Naive thymus-derived CD4-positive, alpha-beta T cell (primary cell): ENCODE measurements around the gene CYP2J2. TPM values are rescaled to one million over a fixed set of nuclear protein-coding genes. Genes with fewer than 3 reads are reported as not detected.

Source experiments
- ATAC-seq: fragments of 150-1000 bp; cut with Tn5 transposase; 2 replicates; pipeline ENCODE4 v1.10.0; 2021; ENCODE audit warnings: mild to moderate bottlenecking, moderate library complexity
- CTCF ChIA-PET: fragments of 350-600 bp; sonication (Branson Sonifier 250); formaldehyde crosslinking; loops from one replicate; lab custom pipeline; 2021; ENCODE audit warnings: antibody characterized with exemption; lab: Charles Lee
- POLR2A ChIA-PET: fragments of 350-600 bp; sonication (Branson Sonifier 250); formaldehyde crosslinking; loops from one replicate; lab custom pipeline; 2021; ENCODE audit warnings: antibody characterized with exemption, inconsistent platforms; lab: Charles Lee
- DNase-seq, 9 donors: peaks; one replicate each; pipeline versions ENCODE4 v3.0.0 to v3.0.0-alpha.2; 2020 to 2022; ENCODE audit warnings: mixed read lengths in 1 of 9
- H3K27ac ChIP-seq: one replicate; pipeline ENCODE4 v1.7.0; 2013; ENCODE audit warnings: mild to moderate bottlenecking, low read depth, low read length, moderate library complexity
- H3K27me3 ChIP-seq, 2 donors: one replicate each; pipeline ENCODE4 v1.7.0; 2013; ENCODE audit warnings: low read length in 2 of 2, mild to moderate bottlenecking in 2 of 2, moderate library complexity in 2 of 2; ENCODE audit not compliant: control insufficient read depth in 2 of 2, insufficient read depth in 2 of 2
- H3K36me3 ChIP-seq, 3 experiments: 1 replicate in 2 of 3; 2 replicates in 1 of 3; pipeline ENCODE4 v1.7.0; 2013; ENCODE audit warnings: low read length in 3 of 3, mild to moderate bottlenecking in 3 of 3, moderate library complexity in 1 of 3; ENCODE audit not compliant: insufficient read depth in 3 of 3, control insufficient read depth in 2 of 3
- H3K4me1 ChIP-seq, 2 donors: one replicate each; pipeline ENCODE4 v1.7.0; 2013; ENCODE audit warnings: low read length in 2 of 2, mild to moderate bottlenecking in 2 of 2, moderate library complexity in 1 of 2; ENCODE audit not compliant: control insufficient read depth in 2 of 2, insufficient read depth in 2 of 2
- H3K4me3 ChIP-seq: 2 replicates; pipeline ENCODE4 v1.7.0; 2013; ENCODE audit warnings: mild to moderate bottlenecking, low read length
- H3K9me3 ChIP-seq, 3 experiments: 1 replicate in 2 of 3; 2 replicates in 1 of 3; pipeline ENCODE4 v1.7.0; 2013; ENCODE audit warnings: low read length in 3 of 3; ENCODE audit not compliant: control insufficient read depth in 2 of 3
- H3K27ac Mint-ChIP-seq, 9 donors: one replicate each; pipeline ENCODE4 v1.8.0; 2020 to 2022; ENCODE audit warnings: mixed read lengths in 9 of 9, mild to moderate bottlenecking in 8 of 9, moderate library complexity in 5 of 9, inconsistent platforms in 2 of 9
- H3K27me3 Mint-ChIP-seq, 5 donors: one replicate each; pipeline ENCODE4 v1.8.0; 2021 to 2022; ENCODE audit warnings: mixed read lengths in 5 of 5, mild to moderate bottlenecking in 1 of 5
- H3K36me3 Mint-ChIP-seq, 5 donors: one replicate each; pipeline ENCODE4 v1.8.0; 2020 to 2022; ENCODE audit warnings: mixed read lengths in 5 of 5, mild to moderate bottlenecking in 3 of 5, inconsistent platforms in 1 of 5
- H3K4me1 Mint-ChIP-seq, 7 donors: one replicate each; pipeline ENCODE4 v1.8.0; 2020 to 2022; ENCODE audit warnings: mixed read lengths in 7 of 7, mild to moderate bottlenecking in 3 of 7, inconsistent platforms in 1 of 7
- H3K4me3 Mint-ChIP-seq, 10 donors: one replicate each; pipeline ENCODE4 v1.8.0; 2020 to 2022; ENCODE audit warnings: mild to moderate bottlenecking in 10 of 10, mixed read lengths in 10 of 10, moderate library complexity in 6 of 10, inconsistent platforms in 2 of 10
- H3K9me3 Mint-ChIP-seq, 11 donors: one replicate each; pipeline ENCODE4 v1.8.0; 2020 to 2022; ENCODE audit warnings: mixed read lengths in 11 of 11, mild to moderate bottlenecking in 4 of 11, inconsistent platforms in 1 of 11, moderate library complexity in 1 of 11
- intact Hi-C, 2 donors: fragments of 100-400 bp; cut with micrococcal nuclease; formaldehyde crosslinking; loops; one replicate each; pipeline ENCODE4 v1.15.1; 2023
- polyA plus RNA-seq, 2 donors: library from polyadenylated mRNA; unstranded; fragments of 300-500 nt; fragmentation: Illumina TruSeq; gene quantifications; one replicate each; pipeline ENCODE4 v1.2.3, GENCODE V29; 2021
- total RNA-seq, 6 experiments: library from RNA in 5 of 6; stranded (reverse) in 5 of 6; gene quantifications; 1 replicate in 5 of 6; 2 replicates in 1 of 6; pipeline ENCODE4 v1.2.3 and lab custom pipeline; 2021 to 2026

CYP2J2 gene
- total and polyA plus RNA-seq, 7 experiments from 2014 or later = 0.93 to 4.0 (median 1.1) TPM

DNA sequence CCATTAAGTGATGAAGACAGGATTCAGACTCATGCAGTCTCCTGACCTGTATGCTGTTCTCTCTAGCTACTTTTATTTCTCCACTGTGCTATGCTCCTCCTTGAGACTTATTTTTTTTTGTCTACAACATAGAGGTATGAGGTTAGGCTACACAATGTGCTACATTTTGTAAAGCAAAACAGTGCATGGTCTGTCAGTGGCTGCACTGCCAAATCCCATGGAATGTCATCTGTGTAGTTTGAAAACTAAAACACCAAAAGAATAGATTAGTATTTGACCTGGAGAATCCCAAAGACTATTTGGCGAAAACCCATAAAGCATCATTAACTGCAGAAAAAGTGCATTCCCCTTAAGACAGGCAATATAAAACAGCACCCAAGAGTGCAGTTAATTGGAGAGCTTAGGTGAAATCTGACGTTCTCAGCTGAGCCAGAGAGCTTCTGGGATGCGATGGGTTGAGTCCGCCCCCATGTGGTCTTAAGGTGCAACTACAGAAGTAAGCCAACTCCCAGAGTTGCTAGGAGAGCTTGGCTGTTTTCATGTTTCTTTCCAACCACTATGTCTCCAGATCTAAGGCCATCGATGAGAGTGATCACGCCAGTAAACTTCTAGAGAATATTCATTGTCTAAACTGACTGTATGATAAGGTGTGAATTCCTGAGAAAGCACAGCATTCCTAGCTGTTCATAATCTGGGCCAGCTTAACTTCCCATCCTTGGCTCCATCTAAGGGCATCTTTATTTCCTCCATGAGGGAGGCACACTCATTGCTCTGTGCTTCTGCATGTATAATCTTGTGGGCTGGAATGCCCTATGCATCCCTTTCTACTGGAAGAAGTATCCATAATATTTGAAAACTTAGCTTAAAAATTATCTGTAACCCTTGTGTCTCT lies 20.7 kb upstream of the CYP2J2 start:
- intact Hi-C loops = loop anchor here (1.0 to 10.0 kb wide), 6 partner anchors 44 to 1202 kb away; no protein-coding TSS in a partner anchor
- POLR2A ChIA-PET = no interaction called here
- DNase-seq = peak in 8 of 9 donors; percentile 13 to 64 (median 52)

DNA sequence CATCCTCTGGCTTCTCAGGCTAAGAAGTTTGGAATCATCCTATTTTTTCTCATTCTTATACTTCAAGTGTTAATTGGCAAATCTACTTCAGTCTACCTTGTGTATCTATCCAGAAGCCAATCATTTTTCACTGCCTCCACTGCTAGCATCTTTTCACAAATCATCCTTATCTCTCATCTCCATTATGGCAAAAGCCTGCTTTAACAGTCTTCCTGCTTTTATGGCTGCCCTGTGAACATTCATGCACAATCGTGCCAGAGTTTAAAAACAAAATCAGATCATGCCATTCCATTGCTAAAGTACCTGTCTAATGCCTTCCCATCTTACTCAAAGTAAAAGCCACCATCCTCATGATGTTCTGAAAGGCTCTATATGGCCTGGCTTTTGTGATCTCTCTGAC lies 19.2 kb upstream of the CYP2J2 start:
- ChIA-PET POLR2A (no interaction called here), CTCF (interaction anchor here (1.2 to 2.4 kb wide), 2 partner anchors 64 to 66 kb away, joined by 4 to 29 read pairs; no protein-coding TSS in a partner anchor)
- peaks cover 6 to 14% (median 6%) of the 10 kb centered on the region in 5 donors for H3K27me3 Mint-ChIP-seq
- Histone ChIP-seq H3K27ac (no peak overlapping the region), H3K36me3 (no peaks in the 10 kb centered on the region), H3K27me3 (no peaks in the 10 kb centered on the region), H3K4me3 (no peak overlapping the region), H3K9me3 (no peaks in the 10 kb centered on the region), H3K4me1 (no peaks in the 10 kb centered on the region)
- no peak overlapping the region for H3K27ac Mint-ChIP-seq
- no peak overlapping the region for H3K4me3 Mint-ChIP-seq
- DNase-seq (no peak), ATAC-seq (no peak)
- no peaks in the 10 kb centered on the region for H3K36me3 Mint-ChIP-seq
- no peaks in the 10 kb centered on the region for H3K9me3 Mint-ChIP-seq
- no peaks in the 10 kb centered on the region for H3K4me1 Mint-ChIP-seq
- intact Hi-C loops = loop anchor here (5.0 to 10.0 kb wide), 3 partner anchors 241 to 1201 kb away; no protein-coding TSS in a partner anchor

More for the DNA sequence above, 20.7 kb upstream of the CYP2J2 start:
- no peak overlapping the region for H3K4me3 ChIP-seq
- Mint-ChIP-seq H3K27ac (no peak overlapping the region), H3K4me1 (no peaks in the 10 kb centered on the region), H3K9me3 (no peaks in the 10 kb centered on the region), H3K36me3 (no peaks in the 10 kb centered on the region), H3K4me3 (no peak overlapping the region), H3K27me3 (peaks cover 2 to 11% (median 6%) of the 10 kb centered on the region in 5 donors)
- CTCF ChIA-PET = interaction anchor here (0.9 to 2.4 kb wide), 12 partner anchors 25 to 1206 kb away, joined by 3 to 29 read pairs (median 5); no protein-coding TSS in a partner anchor
- no peaks in the 10 kb centered on the region for H3K27me3 ChIP-seq
- no peaks in the 10 kb centered on the region for H3K4me1 ChIP-seq
- ATAC-seq = peak; percentile 90
- H3K27ac ChIP-seq = no peak overlapping the region
- no peaks in the 10 kb centered on the region for H3K36me3 ChIP-seq
- H3K9me3 ChIP-seq = no peaks in the 10 kb centered on the region

DNA sequence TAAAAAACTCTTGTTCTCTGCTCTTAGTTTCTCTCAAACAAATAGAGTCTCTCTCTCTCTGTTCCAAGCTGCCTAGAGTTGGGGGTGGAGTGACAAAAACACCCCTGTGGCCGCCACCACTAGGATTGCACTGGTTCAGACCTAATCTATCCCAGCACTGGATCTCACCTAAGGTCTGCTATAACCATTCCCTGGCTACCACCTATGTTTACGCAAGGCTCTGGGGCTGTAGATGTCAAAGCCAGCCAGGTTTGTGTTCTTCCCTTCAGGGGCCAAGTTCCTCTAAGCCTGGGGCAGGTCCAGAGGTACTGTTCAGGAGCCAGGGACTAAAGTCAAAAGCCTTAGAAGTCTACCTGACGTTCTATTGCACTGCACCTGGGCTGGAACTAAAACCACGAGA lies 12.8 kb upstream of the CYP2J2 start:
- POLR2A ChIA-PET = no interaction called here
- no peaks in the 10 kb centered on the region for H3K4me1 Mint-ChIP-seq
- CTCF ChIA-PET = interaction anchor here (1.5 kb wide), 1 partner anchor 10 kb away, joined by 6 read pairs; no protein-coding TSS in a partner anchor
- DNase-seq (no peak), ATAC-seq (no peak)
- H3K36me3 ChIP-seq = no peaks in the 10 kb centered on the region
- H3K27me3 ChIP-seq = no peaks in the 10 kb centered on the region
- H3K27ac ChIP-seq = no peak overlapping the region
- no peak overlapping the region for H3K4me3 Mint-ChIP-seq
- H3K27me3 Mint-ChIP-seq = peaks cover 6 to 28% (median 21%) of the 10 kb centered on the region in 5 donors
- no peaks in the 10 kb centered on the region for H3K4me1 ChIP-seq
- no peak overlapping the region for H3K4me3 ChIP-seq
- H3K9me3 ChIP-seq = no peaks in the 10 kb centered on the region
- peaks cover 0 to 6% (median 0%) of the 10 kb centered on the region in 5 donors for H3K36me3 Mint-ChIP-seq
- intact Hi-C loops = no loop called here
- H3K9me3 Mint-ChIP-seq = peaks cover 0 to 19% (median 9%) of the 10 kb centered on the region in 11 donors
- no peak overlapping the region for H3K27ac Mint-ChIP-seq

DNA sequence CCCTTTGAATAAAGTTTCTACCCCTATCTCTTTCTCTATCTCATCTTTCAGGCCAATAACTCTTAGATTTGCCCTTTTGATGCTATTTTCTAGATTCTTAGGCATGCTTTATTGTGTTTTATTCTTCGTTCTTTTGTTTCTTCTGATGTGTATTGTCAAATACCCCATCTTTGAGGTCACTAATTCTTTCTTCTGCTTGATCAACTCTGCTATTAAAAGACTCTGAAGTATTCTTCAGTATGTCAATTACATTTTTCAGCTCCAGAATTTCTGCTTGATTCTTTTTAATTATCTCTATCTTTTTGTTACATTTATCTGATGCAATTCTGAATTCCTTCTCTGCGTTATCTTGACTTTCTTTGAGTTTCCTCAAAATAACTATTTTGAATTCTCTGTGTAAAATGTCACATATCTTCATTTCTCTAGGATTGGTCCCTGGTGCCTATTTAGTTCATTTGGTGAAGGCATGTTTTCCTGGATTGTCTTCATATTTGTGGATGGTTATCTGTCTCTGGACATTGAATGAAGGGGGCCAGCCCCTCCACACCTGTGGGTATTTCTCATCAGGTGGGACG lies 11.2 kb upstream of the CYP2J2 start:
- H3K4me3 Mint-ChIP-seq = no peak overlapping the region
- H3K27me3 Mint-ChIP-seq = peaks cover 6 to 40% (median 30%) of the 10 kb centered on the region in 5 donors
- H3K4me3 ChIP-seq = no peak overlapping the region
- no peaks in the 10 kb centered on the region for H3K27me3 ChIP-seq
- no peaks in the 10 kb centered on the region for H3K36me3 ChIP-seq
- no peak for ATAC-seq
- no peaks in the 10 kb centered on the region for H3K9me3 ChIP-seq
- H3K27ac ChIP-seq = no peak overlapping the region
- H3K4me1 ChIP-seq = no peaks in the 10 kb centered on the region
- intact Hi-C loops = no loop called here
- no peak overlapping the region for H3K27ac Mint-ChIP-seq
- no peaks in the 10 kb centered on the region for H3K4me1 Mint-ChIP-seq
- H3K9me3 Mint-ChIP-seq = peaks cover 0 to 19% (median 9%) of the 10 kb centered on the region in 11 donors
- peaks cover 0 to 6% (median 0%) of the 10 kb centered on the region in 5 donors for H3K36me3 Mint-ChIP-seq
- DNase-seq = no peak
- ChIA-PET POLR2A (no interaction called here), CTCF (interaction anchor here (0.7 kb wide), 1 partner anchor 224 kb away, joined by 3 read pairs; no protein-coding TSS in a partner anchor)

DNA sequence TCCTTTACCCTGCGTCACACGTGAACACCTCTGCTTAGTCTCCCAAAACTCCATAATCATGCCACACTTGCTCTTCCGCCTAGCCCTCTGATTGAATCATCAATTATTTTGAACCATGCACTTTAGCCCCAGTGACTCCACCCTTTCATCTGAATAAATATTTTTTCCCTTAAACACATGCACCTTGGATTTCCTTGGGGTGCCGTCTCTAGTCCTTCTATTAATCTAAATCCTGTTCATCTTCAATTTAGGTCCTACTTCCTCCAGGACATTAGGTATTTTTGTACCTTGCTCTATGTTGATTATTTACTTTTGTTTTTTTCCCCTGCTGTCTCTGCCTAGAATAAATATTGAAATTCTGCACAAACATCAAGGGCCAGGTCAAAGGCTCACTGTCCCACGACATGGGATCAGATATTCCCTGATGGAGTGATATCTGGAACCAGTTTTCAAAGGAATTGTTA lies 9.8 kb upstream of the CYP2J2 start:
- Mint-ChIP-seq H3K27ac (no peak overlapping the region), H3K9me3 (peaks cover 0 to 19% (median 9%) of the 10 kb centered on the region in 11 donors), H3K4me3 (no peak overlapping the region), H3K4me1 (no peaks in the 10 kb centered on the region), H3K27me3 (peaks cover 0 to 34% (median 23%) of the 10 kb centered on the region in 5 donors), H3K36me3 (peaks cover 0 to 6% (median 0%) of the 10 kb centered on the region in 5 donors)
- H3K27ac ChIP-seq = no peak overlapping the region
- ATAC-seq (no peak), DNase-seq (no peak)
- H3K4me3 ChIP-seq = no peak overlapping the region
- POLR2A ChIA-PET = no interaction called here
- no peaks in the 10 kb centered on the region for H3K9me3 ChIP-seq
- no peaks in the 10 kb centered on the region for H3K27me3 ChIP-seq
- CTCF ChIA-PET = no interaction called here
- no peaks in the 10 kb centered on the region for H3K36me3 ChIP-seq
- intact Hi-C loops = no loop called here
- no peaks in the 10 kb centered on the region for H3K4me1 ChIP-seq

DNA sequence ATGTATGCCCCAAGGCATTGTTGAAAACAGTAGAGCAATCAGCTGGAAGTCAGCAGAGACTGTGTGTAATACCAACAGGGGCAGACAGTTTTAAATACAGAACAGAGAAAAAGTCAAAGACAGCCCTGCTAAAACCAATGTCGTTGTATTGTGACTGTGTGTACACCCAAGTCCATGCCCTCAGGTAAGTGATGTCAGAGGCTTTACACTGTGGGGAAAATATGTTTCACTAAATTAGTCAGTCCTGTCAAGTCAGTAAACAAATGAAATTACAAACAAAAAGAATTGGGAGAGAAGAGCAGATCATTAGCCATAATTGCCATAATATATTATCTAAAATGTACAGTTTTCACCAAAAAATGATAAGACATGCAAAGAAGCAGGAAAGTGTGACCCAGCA lies 2.4 kb upstream of the CYP2J2 start:
- H3K4me1 Mint-ChIP-seq = peaks cover 6 to 19% (median 14%) of the 10 kb centered on the region in 7 donors
- Histone ChIP-seq H3K4me1 (peaks cover 0 to 5% of the 10 kb centered on the region in 2 donors), H3K4me3 (no peak overlapping the region), H3K36me3 (peaks cover 0 to 4% (median 0%) of the 10 kb centered on the region in 3 experiments), H3K27ac (no peak overlapping the region), H3K9me3 (no peaks in the 10 kb centered on the region), H3K27me3 (peaks cover 5 to 9% of the 10 kb centered on the region in 2 donors)
- ChIA-PET POLR2A (no interaction called here), CTCF (interaction anchor here (0.6 kb wide), 1 partner anchor 1048 kb away, joined by 3 read pairs; no protein-coding TSS in a partner anchor)
- ATAC-seq (no peak), DNase-seq (no peak)
- H3K36me3 Mint-ChIP-seq = no peaks in the 10 kb centered on the region
- H3K9me3 Mint-ChIP-seq = peaks cover 0 to 10% (median 3%) of the 10 kb centered on the region in 11 donors
- no peak overlapping the region for H3K4me3 Mint-ChIP-seq
- intact Hi-C loops = loop anchor here in 1 of 2 donors (10.0 kb wide), 1 partner anchor 1384 kb away; the partner anchor contains the start of gene OMA1
- no peak overlapping the region for H3K27ac Mint-ChIP-seq
- H3K27me3 Mint-ChIP-seq = peaks cover 7 to 51% (median 37%) of the 10 kb centered on the region in 5 donors
